ENCODE data around the gene CLMP.

CLMP gene

GRCh38 chr11:123180166-123180565 is 14.9 kb downstream of the CLMP start:
- no peaks in the 10 kb centered on the region for H3K27me3 ChIP-seq (ENCODE audit: insufficient read depth, poor library complexity, severe bottlenecking)
- DNase-seq (ENCODE audit: low read depth in 1 of 2, low spot score in 1 of 2), result no peak
- no peak for TF ChIP-seq SPI1 (IDR thresholded peaks at IDR 0.05; ENCODE audit: borderline replicate concordance, low read depth)
- no peak for TF ChIP-seq POLR2AphosphoS5 (IDR thresholded peaks at IDR 0.05; ENCODE audit: low read depth)
- TF ChIP-seq GABPA (IDR thresholded peaks at IDR 0.05; ENCODE audit: low read depth), result no peak
- no peak for TF ChIP-seq CTCF (IDR thresholded peaks at IDR 0.05; ENCODE audit: insufficient read depth, low read length)
- TF ChIP-seq REST (IDR thresholded peaks at IDR 0.05; ENCODE audit: insufficient replicate concordance, low read depth), result no peak
- no peak overlapping the region for H3K4me3 ChIP-seq (replicated peaks; ENCODE audit: insufficient read depth, low read length)
- no peak overlapping the region for H3K27ac ChIP-seq (replicated peaks)

- Histone ChIP-seq H3K4me3 (replicated peaks; ENCODE audit: insufficient read depth, low read length) (no peak overlapping the region), H3K27me3 (ENCODE audit: insufficient read depth, poor library complexity, severe bottlenecking) (no peaks in the 10 kb centered on the region), H3K27ac (replicated peaks) (no peak overlapping the region)
- TF ChIP-seq POLR2AphosphoS5 (IDR thresholded peaks at IDR 0.05; ENCODE audit: low read depth) (no peak), SPI1 (IDR thresholded peaks at IDR 0.05; ENCODE audit: borderline replicate concordance, low read depth) (no peak), GABPA (IDR thresholded peaks at IDR 0.05; ENCODE audit: low read depth) (no peak), REST (IDR thresholded peaks at IDR 0.05; ENCODE audit: insufficient replicate concordance, low read depth) (no peak), CTCF (IDR thresholded peaks at IDR 0.05; ENCODE audit: insufficient read depth, low read length) (no peak)
- no peak for DNase-seq (ENCODE audit: low read depth in 1 of 2, low spot score in 1 of 2)
These were observed 15.5 kb downstream of the CLMP start for GRCh38 chr11:123179586-123179985.

- Histone ChIP-seq H3K27ac (replicated peaks) (no peak overlapping the region), H3K4me3 (replicated peaks; ENCODE audit: insufficient read depth, low read length) (no peak overlapping the region), H3K27me3 (ENCODE audit: insufficient read depth, poor library complexity, severe bottlenecking) (no peaks in the 10 kb centered on the region)
- TF ChIP-seq POLR2AphosphoS5 (IDR thresholded peaks at IDR 0.05; ENCODE audit: low read depth) (no peak), GABPA (IDR thresholded peaks at IDR 0.05; ENCODE audit: low read depth) (no peak), CTCF (IDR thresholded peaks at IDR 0.05; ENCODE audit: insufficient read depth, low read length) (no peak), REST (IDR thresholded peaks at IDR 0.05; ENCODE audit: insufficient replicate concordance, low read depth) (no peak), SPI1 (IDR thresholded peaks at IDR 0.05; ENCODE audit: borderline replicate concordance, low read depth) (no peak)
- DNase-seq (ENCODE audit: low read depth in 1 of 2, low spot score in 1 of 2), result no peak
These were observed 16.9 kb downstream of the CLMP start for GRCh38 chr11:123178186-123178585.
